Stimulated activated effector memory CD8-positive, alpha-beta T cell treated with anti-CD3 and anti-CD28 coated beads, Interleukin-12 subunit alpha, Interleukin-12 subunit beta, amount 100 ng/mL, for 72 hours (primary cell): ENCODE data around the gene B4GALT5.
"Not testable (repeated sequence)": the region's sequence is repeated elsewhere in the genome, so short reads cannot be mapped to it uniquely, and the experiment has no call there.

Source experiments
- ATAC-seq: fragments of 150-1000 bp; cut with Tn5 transposase; 2 replicates; pipeline ENCODE4 v1.10.0; 2021
- DNase-seq, 2 donors: peaks; one replicate each; pipeline ENCODE4 v3.0.0; 2021 to 2022; ENCODE audit warnings: low spot score in 2 of 2
- H3K27ac Mint-ChIP-seq: one replicate; pipeline ENCODE4 v1.8.0; 2022; ENCODE audit warnings: mild to moderate bottlenecking, mixed read lengths
- H3K36me3 Mint-ChIP-seq: one replicate; pipeline ENCODE4 v1.8.0; 2022; ENCODE audit warnings: mild to moderate bottlenecking, mixed read lengths
- H3K4me1 Mint-ChIP-seq: one replicate; pipeline ENCODE4 v1.8.0; 2022; ENCODE audit warnings: mixed read lengths
- H3K4me3 Mint-ChIP-seq: one replicate; pipeline ENCODE4 v1.8.0; 2022; ENCODE audit warnings: mild to moderate bottlenecking, mixed read lengths
- H3K9me3 Mint-ChIP-seq: one replicate; pipeline ENCODE4 v1.8.0; 2022; ENCODE audit warnings: mixed read lengths

The B4GALT5 gene

GRCh38 chr20:49682278-49682677 is 31.4 kb downstream of the B4GALT5 start:
- H3K27ac Mint-ChIP-seq, result peak overlapping the region; percentile 0
- ATAC-seq, result no peak
- no peak for DNase-seq
- peaks cover 70% of the 10 kb centered on the region for H3K4me1 Mint-ChIP-seq
- no peaks in the 10 kb centered on the region for H3K9me3 Mint-ChIP-seq
- no peak overlapping the region for H3K4me3 Mint-ChIP-seq
- H3K36me3 Mint-ChIP-seq, result peaks cover 41% of the 10 kb centered on the region

- Mint-ChIP-seq H3K4me3 (no peak overlapping the region), H3K27ac (peak overlapping the region; percentile 0), H3K4me1 (peaks cover 75% of the 10 kb centered on the region), H3K9me3 (no peaks in the 10 kb centered on the region), H3K36me3 (peaks cover 41% of the 10 kb centered on the region)
- ATAC-seq (no peak), DNase-seq (no peak)
Measured at GRCh38 chr20:49681850-49682216, 31.8 kb downstream of the B4GALT5 start.

DNA sequence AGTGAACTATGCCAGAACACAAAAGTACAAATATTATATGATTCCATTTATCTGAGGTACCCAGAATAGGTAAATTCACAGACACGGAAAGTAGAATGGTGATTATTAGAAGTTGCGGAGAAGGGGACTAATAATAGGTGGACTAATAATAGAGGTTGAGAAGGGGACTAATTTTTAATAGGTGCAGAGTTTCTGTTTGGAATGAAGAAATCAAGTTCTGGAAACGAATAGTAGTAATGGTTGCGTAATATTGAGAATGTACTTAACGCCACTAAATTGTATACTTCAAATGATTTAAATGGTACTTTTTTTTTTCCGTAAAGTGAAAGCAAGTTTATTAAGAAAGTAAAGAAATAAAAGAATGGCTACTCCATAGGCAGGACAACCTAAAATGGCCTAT is 33.2 kb downstream of the B4GALT5 start:
- Mint-ChIP-seq H3K4me1 (peaks cover 79% of the 10 kb centered on the region), H3K9me3 (no peaks in the 10 kb centered on the region), H3K27ac (peak overlapping the region; percentile 95), H3K4me3 (peak overlapping the region; percentile 64), H3K36me3 (peaks cover 52% of the 10 kb centered on the region)
- DNase-seq (no peak), ATAC-seq (no peak)

- Mint-ChIP-seq H3K27ac (peak overlapping the region; percentile 95), H3K4me1 (peaks cover 79% of the 10 kb centered on the region)
- no peak for ATAC-seq
Measured at GRCh38 chr20:49679634-49680033, 34.0 kb downstream of the B4GALT5 start.

DNA sequence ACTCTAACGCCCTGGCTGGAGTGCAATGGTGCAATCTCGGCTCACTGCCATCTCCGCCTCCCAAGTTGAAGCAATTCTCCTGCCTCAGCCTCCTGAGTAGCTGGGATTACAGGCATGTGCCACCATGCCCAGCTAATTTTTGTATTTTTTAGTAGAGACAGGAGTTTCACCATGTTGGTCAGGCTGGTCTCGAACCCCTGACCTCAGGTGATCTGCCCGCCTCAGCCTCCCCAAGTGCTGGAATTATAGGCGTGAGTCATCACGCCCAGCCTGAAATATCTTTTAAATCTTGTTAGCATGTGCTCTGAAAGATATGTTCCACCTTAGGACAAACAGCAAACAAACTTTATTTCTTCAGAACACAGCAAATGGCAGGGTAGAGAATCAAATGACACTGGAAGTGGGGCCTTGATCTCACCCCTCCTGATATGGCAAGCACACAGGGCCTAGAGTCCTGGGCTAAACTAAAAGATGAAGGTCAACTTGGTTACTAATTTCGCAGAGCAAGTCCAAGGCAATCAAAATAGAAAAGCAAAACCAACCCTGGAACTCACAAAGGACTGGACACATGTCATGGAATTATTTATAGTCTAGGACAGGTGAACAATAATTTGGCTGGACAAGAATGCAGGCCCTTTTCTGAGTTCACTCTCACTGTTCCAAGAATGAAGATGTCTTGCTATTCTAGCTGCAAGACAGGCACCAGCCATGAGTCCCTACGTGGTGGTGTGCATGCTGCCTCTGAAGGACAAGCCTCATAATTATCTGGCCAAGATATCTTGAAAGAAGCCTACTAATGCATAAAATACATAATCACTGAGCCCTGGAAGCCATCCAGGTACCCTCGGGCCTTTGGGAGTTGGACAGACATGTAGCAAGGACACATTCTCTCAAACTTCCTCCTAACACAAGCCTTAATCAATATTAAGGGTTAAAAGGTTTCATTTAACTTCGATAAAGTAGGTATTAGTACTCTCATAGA is 35.6 kb downstream of the B4GALT5 start:
- H3K4me3 Mint-ChIP-seq, result peak overlapping the region; percentile 64
- H3K27ac Mint-ChIP-seq, result peak overlapping the region; percentile 95
- H3K36me3 Mint-ChIP-seq, result peaks cover 38% of the 10 kb centered on the region
- DNase-seq (no peak), ATAC-seq (no peak)
- no peaks in the 10 kb centered on the region for H3K9me3 Mint-ChIP-seq
- peaks cover 81% of the 10 kb centered on the region for H3K4me1 Mint-ChIP-seq

More at GRCh38 chr20:49679634-49680033, 34.0 kb downstream of the B4GALT5 start:
- peaks cover 50% of the 10 kb centered on the region for H3K36me3 Mint-ChIP-seq
- peak overlapping the region; percentile 64 for H3K4me3 Mint-ChIP-seq
- no peak for DNase-seq
- no peaks in the 10 kb centered on the region for H3K9me3 Mint-ChIP-seq

DNA sequence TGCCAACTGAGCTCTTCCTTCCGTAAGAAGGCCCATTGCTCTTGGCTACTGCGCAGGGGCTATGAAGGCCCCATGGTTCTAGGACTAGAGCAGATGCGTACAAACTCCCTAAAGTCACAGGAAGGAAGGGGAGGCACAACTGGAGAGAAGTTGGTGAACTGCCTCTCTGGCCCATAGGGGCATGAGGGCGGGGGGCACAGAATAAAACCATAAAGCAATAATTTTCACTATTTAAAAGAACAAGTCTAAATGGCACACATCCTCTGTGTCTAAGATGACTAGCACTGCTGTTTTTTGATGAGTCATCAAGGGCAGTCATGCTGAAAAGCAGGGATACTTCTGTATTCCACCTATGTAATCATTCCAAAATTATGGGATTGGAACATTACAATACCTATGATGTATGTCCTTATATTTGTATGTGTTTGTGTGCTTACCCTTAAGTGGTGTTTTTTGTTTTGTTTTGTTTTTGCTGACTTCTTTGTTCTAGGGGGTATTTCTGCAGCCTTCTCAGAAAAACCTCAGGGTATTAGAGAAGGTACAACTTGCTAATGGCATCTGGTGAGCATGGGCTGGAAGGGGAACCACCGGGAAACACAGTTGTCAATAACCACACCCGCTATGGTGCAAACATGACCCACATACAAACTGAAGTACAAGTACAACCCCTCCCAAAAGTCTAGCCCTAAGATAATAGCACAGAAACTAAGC is 36.9 kb downstream of the B4GALT5 start:
- peaks cover 81% of the 10 kb centered on the region for H3K4me1 Mint-ChIP-seq

GRCh38 chr20:49675368-49676151 is 38.1 kb downstream of the B4GALT5 start:
- ATAC-seq, result peak; percentile 68
- peak overlapping the region; percentile 95 for H3K27ac Mint-ChIP-seq

More for the DNA sequence above, 36.9 kb downstream of the B4GALT5 start:
- DNase-seq (peak; percentile 36 to 75), ATAC-seq (peak; percentile 86)
- H3K4me3 Mint-ChIP-seq, result peak overlapping the region; percentile 64
- peak overlapping the region; percentile 95 for H3K27ac Mint-ChIP-seq
- H3K9me3 Mint-ChIP-seq, result no peaks in the 10 kb centered on the region
- H3K36me3 Mint-ChIP-seq, result peaks cover 28% of the 10 kb centered on the region

GRCh38 chr20:49674383-49675352 is 39.0 kb downstream of the B4GALT5 start:
- peaks cover 76% of the 10 kb centered on the region for H3K4me1 Mint-ChIP-seq
- peaks cover 17% of the 10 kb centered on the region for H3K36me3 Mint-ChIP-seq
- ATAC-seq (no peak), DNase-seq (no peak)
- H3K9me3 Mint-ChIP-seq, result no peaks in the 10 kb centered on the region
- H3K4me3 Mint-ChIP-seq, result peak overlapping the region; percentile 64
- H3K27ac Mint-ChIP-seq, result peak overlapping the region; percentile 95

More at GRCh38 chr20:49675368-49676151, 38.1 kb downstream of the B4GALT5 start:
- DNase-seq, result no peak
- peaks cover 76% of the 10 kb centered on the region for H3K4me1 Mint-ChIP-seq
- no peaks in the 10 kb centered on the region for H3K9me3 Mint-ChIP-seq
- H3K4me3 Mint-ChIP-seq, result peak overlapping the region; percentile 64
- peaks cover 22% of the 10 kb centered on the region for H3K36me3 Mint-ChIP-seq

DNA sequence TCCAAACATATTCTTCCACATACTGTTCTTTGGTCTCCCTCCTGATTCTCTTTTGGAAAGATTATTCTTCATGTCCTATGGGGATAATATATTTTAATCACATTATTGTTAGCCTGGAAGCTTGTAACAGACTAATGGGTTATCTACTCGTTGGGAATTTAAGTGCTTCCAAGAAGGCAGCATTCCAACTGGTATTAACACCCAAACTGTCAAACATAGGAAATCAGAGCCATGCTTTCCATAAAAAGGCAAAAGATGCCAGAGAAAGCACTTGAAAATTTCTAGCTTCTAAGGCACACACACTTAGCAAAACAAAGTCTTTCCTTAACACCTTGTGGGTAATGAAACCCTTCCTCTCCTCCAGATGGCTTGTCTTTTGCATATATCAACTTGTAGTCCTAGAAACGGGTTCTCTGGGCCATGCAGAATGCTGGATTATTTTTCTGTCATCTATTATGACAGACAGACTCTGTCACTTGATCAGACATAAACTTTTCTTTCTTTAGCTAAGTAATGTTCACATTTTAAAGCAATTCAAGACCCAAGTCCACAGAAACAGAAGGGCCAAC is 41.5 kb downstream of the B4GALT5 start:
- H3K4me1 Mint-ChIP-seq, result peaks cover 80% of the 10 kb centered on the region
- DNase-seq, result no peak
- H3K4me3 Mint-ChIP-seq, result peak overlapping the region; percentile 25
- H3K36me3 Mint-ChIP-seq, result peaks cover 26% of the 10 kb centered on the region
- H3K9me3 Mint-ChIP-seq, result no peaks in the 10 kb centered on the region
- no peak for ATAC-seq
- peak overlapping the region; percentile 63 for H3K27ac Mint-ChIP-seq

DNA sequence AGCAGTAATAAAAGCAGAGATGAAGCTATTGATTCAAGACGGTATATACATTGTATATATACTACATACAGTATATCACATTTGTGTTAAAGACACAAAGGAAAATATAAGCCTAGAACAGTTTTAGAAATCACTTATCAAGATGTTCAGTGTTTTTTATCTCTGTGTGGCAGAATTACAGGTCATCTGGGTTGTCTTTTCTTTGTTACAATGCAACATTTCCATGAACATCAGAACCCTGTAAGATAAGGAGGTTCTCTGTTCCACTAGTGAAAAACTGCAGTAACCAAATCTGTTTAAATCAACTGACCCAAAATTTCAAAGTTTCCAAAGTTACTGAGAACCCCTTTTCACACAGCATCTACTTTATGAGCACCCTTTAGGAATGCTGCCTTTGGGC is 42.2 kb downstream of the B4GALT5 start:
- H3K4me1 Mint-ChIP-seq, result peaks cover 80% of the 10 kb centered on the region

GRCh38 chr20:49669601-49670189 is 44.0 kb downstream of the B4GALT5 start:
- Mint-ChIP-seq H3K36me3 (peaks cover 16% of the 10 kb centered on the region), H3K9me3 (no peaks in the 10 kb centered on the region), H3K4me3 (peak overlapping the region; percentile 77), H3K27ac (peak overlapping the region; percentile 92), H3K4me1 (peaks cover 73% of the 10 kb centered on the region)
- ATAC-seq (peak; percentile 80), DNase-seq (no peak)

More for the DNA sequence above, 42.2 kb downstream of the B4GALT5 start:
- peaks cover 23% of the 10 kb centered on the region for H3K36me3 Mint-ChIP-seq
- ATAC-seq (no peak), DNase-seq (no peak)
- no peak overlapping the region for H3K27ac Mint-ChIP-seq
- H3K4me3 Mint-ChIP-seq, result peak overlapping the region; percentile 25
- H3K9me3 Mint-ChIP-seq, result no peaks in the 10 kb centered on the region

DNA sequence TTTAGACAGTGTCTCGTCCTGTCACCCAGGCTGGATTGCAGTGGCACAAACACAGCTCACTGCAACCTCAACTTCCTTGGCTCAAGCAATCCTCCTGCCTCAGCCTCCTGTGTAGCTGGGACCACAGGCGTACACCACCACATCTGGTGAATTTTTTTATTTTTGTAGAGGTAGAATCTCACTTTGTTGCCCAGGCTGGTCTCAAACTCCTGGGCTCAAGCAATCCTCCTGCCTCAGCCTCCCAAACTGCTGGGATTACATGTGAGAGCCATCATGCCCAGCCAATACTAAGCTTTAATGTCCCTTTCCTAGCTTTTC is 44.8 kb downstream of the B4GALT5 start:
- peak overlapping the region; percentile 92 for H3K27ac Mint-ChIP-seq
- not testable (repeated sequence) for ATAC-seq, DNase-seq, H3K9me3 Mint-ChIP-seq
- peak overlapping the region; percentile 77 for H3K4me3 Mint-ChIP-seq
- peaks cover 76% of the 10 kb centered on the region for H3K4me1 Mint-ChIP-seq
- peaks cover 16% of the 10 kb centered on the region for H3K36me3 Mint-ChIP-seq

DNA sequence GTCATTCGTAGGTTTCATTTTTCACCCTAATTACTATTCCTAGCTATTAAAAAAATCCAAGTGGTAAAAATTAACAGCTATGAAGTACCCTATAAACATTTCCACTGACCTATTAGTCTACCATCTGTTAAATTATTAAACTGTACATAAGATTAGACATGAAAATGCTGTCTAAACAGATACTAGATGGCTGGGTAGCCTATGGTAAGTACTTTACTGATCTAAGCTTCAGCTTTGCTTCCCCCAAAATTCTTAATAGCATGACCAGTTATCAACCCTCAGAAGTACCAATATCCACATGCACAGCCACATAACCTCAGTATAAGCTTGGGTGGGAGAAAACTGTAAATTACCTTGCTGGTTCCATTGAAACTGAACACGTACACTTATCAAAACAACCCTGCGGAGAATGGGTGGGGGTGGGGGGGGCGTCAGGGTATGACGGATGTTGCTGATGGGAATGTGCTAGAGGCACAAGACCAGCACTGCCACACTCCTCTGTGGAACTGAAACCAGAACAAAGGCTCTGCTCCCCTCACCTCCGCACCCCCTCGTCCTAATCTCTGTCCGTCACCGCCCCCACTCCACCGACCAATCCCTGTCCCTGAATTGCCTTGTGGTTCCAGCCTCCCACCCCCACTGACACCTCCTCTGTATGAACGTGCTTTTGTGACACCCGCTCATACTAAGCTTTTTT is 45.3 kb downstream of the B4GALT5 start:
- H3K9me3 Mint-ChIP-seq, result no peaks in the 10 kb centered on the region
- peak overlapping the region; percentile 77 for H3K4me3 Mint-ChIP-seq
- H3K27ac Mint-ChIP-seq, result peak overlapping the region; percentile 92
- peak; percentile 92 for ATAC-seq
- DNase-seq, result peak; percentile 59 to 85
- peaks cover 73% of the 10 kb centered on the region for H3K4me1 Mint-ChIP-seq
- H3K36me3 Mint-ChIP-seq, result peaks cover 16% of the 10 kb centered on the region
